ENCODE results near the gene LIME1. TPM values are rescaled to one million over a fixed set of nuclear protein-coding genes. Genes with fewer than 3 reads are reported as not detected.

LIME1 gene
- total RNA-seq, 1 experiment from 2014 or later: 15.1 TPM

GRCh38 chr20:63696628-63697356, 39.7 kb upstream of the LIME1 start, which contains the start of gene TNFRSF6B:
Gene TNFRSF6B (plus strand): TSS chr20:63696652. CDS start chr20:63696768, 116 bp downstream.
- DNase-seq (ENCODE audit: low spot score): peak; percentile 25
- in situ Hi-C loops (cut with HindIII; ENCODE audit: low sequenced_read_pairs): no loop called here

- no peak for DNase-seq (ENCODE audit: low spot score)
- in situ Hi-C loops (cut with HindIII; ENCODE audit: low sequenced_read_pairs): no loop called here
These were observed 39.1 kb upstream of the LIME1 start for GRCh38 chr20:63697357-63697867.

- in situ Hi-C loops (cut with HindIII; ENCODE audit: low sequenced_read_pairs): no loop called here
- DNase-seq (ENCODE audit: low spot score): no peak
These were observed 38.5 kb upstream of the LIME1 start for GRCh38 chr20:63697868-63698545.

- in situ Hi-C loops (cut with HindIII; ENCODE audit: low sequenced_read_pairs): no loop called here
- DNase-seq (ENCODE audit: low spot score): no peak
These were observed 37.6 kb upstream of the LIME1 start for GRCh38 chr20:63698739-63699465.

- in situ Hi-C loops (cut with HindIII; ENCODE audit: low sequenced_read_pairs): no loop called here
- no peak for DNase-seq (ENCODE audit: low spot score)
These were observed 36.8 kb upstream of the LIME1 start for GRCh38 chr20:63699466-63700198.

- DNase-seq (ENCODE audit: low spot score): no peak
- in situ Hi-C loops (cut with HindIII; ENCODE audit: low sequenced_read_pairs): no loop called here
These were observed 36.0 kb upstream of the LIME1 start for GRCh38 chr20:63700199-63701050.

- in situ Hi-C loops (cut with HindIII; ENCODE audit: low sequenced_read_pairs): no loop called here
- no peak for DNase-seq (ENCODE audit: low spot score)
These were observed 35.5 kb upstream of the LIME1 start for GRCh38 chr20:63701051-63701328.

- DNase-seq (ENCODE audit: low spot score): no peak
- in situ Hi-C loops (cut with HindIII; ENCODE audit: low sequenced_read_pairs): no loop called here
These were observed 35.0 kb upstream of the LIME1 start for GRCh38 chr20:63701329-63702035.

GRCh38 chr20:63702036-63702665, 34.3 kb upstream of the LIME1 start:
- in situ Hi-C loops (cut with HindIII; ENCODE audit: low sequenced_read_pairs): no loop called here
- DNase-seq (ENCODE audit: low spot score): no peak

GRCh38 chr20:63702751-63703470, 33.6 kb upstream of the LIME1 start:
- no peak for DNase-seq (ENCODE audit: low spot score)
- in situ Hi-C loops (cut with HindIII; ENCODE audit: low sequenced_read_pairs): no loop called here

GRCh38 chr20:63703471-63703975, 32.9 kb upstream of the LIME1 start:
- in situ Hi-C loops (cut with HindIII; ENCODE audit: low sequenced_read_pairs): no loop called here
- no peak for DNase-seq (ENCODE audit: low spot score)

- in situ Hi-C loops (cut with HindIII; ENCODE audit: low sequenced_read_pairs): no loop called here
- DNase-seq (ENCODE audit: low spot score): no peak
These were observed 32.3 kb upstream of the LIME1 start for GRCh38 chr20:63703976-63704748.

- no peak for DNase-seq (ENCODE audit: low spot score)
- in situ Hi-C loops (cut with HindIII; ENCODE audit: low sequenced_read_pairs): no loop called here
These were observed 31.7 kb upstream of the LIME1 start for GRCh38 chr20:63704749-63705117.

GRCh38 chr20:63705232-63706026, 31.0 kb upstream of the LIME1 start:
- in situ Hi-C loops (cut with HindIII; ENCODE audit: low sequenced_read_pairs): no loop called here
- DNase-seq (ENCODE audit: low spot score): no peak

- in situ Hi-C loops (cut with HindIII; ENCODE audit: low sequenced_read_pairs): no loop called here
These were observed 30.3 kb upstream of the LIME1 start for GRCh38 chr20:63706027-63706695.

More at GRCh38 chr20:63706027-63706695, 30.3 kb upstream of the LIME1 start:
- DNase-seq (ENCODE audit: low spot score): no peak
